H9 (cell line): ENCODE measurements around the gene AMPD2. TPM values are rescaled to one million over a fixed set of nuclear protein-coding genes. Genes with fewer than 3 reads are reported as not detected.

ENCODE experiments used
- DNase-seq: peaks from one replicate; pipeline ENCODE4 v3.0.0-alpha.2; 2017
- H2AFZ ChIP-seq: one replicate; pipeline ENCODE4 v1.6.1; 2013; ENCODE audit warnings: mild to moderate bottlenecking, low read length, control low read depth, moderate library complexity
- H2AK5ac ChIP-seq: 2 replicates; pipeline ENCODE4 v1.6.1; 2013; ENCODE audit warnings: low read length, control low read depth, mixed read lengths; ENCODE audit not compliant: insufficient read length
- H2BK120ac ChIP-seq: one replicate; pipeline ENCODE4 v1.6.1; 2013; ENCODE audit warnings: low read depth, mild to moderate bottlenecking, low read length, control low read depth, inconsistent platforms; ENCODE audit not compliant: poor library complexity, severe bottlenecking
- H2BK12ac ChIP-seq: 2 replicates; pipeline ENCODE4 v1.6.1; 2013; ENCODE audit warnings: low read length, control low read depth, mixed read lengths, low read depth; ENCODE audit not compliant: insufficient read length
- H2BK15ac ChIP-seq: 2 replicates; pipeline ENCODE4 v1.6.1; 2013; ENCODE audit warnings: low read depth, low read length, control low read depth
- H2BK20ac ChIP-seq: one replicate; pipeline ENCODE4 v1.6.1; 2013; ENCODE audit warnings: low read depth, mild to moderate bottlenecking, low read length, control low read depth, inconsistent platforms; ENCODE audit not compliant: poor library complexity, severe bottlenecking
- H2BK5ac ChIP-seq: 2 replicates; pipeline ENCODE4 v1.6.1; 2013; ENCODE audit warnings: low read length, control low read depth, mixed read lengths; ENCODE audit not compliant: insufficient read length
- H3K14ac ChIP-seq: 2 replicates; pipeline ENCODE4 v1.6.1; 2013; ENCODE audit warnings: low read length, control low read depth; ENCODE audit not compliant: insufficient read depth
- H3K18ac ChIP-seq: 2 replicates; pipeline ENCODE4 v1.6.1; 2013; ENCODE audit warnings: low read depth, mild to moderate bottlenecking, mixed read lengths, low read length, control low read depth; ENCODE audit not compliant: insufficient read length
- H3K23ac ChIP-seq: 2 replicates; pipeline ENCODE4 v1.6.1; 2013; ENCODE audit warnings: low read length, control low read depth, mixed read lengths, low read depth; ENCODE audit not compliant: insufficient read length
- H3K23me2 ChIP-seq: 2 replicates; pipeline ENCODE4 v1.6.1; 2013; ENCODE audit warnings: low read depth, mild to moderate bottlenecking, mixed read lengths, low read length, control low read depth; ENCODE audit not compliant: insufficient read length, poor library complexity, severe bottlenecking
- H3K27ac ChIP-seq: 2 replicates; pipeline ENCODE4 v1.5.1; 2013; ENCODE audit warnings: low read length, control low read depth, mixed read lengths, low read depth; ENCODE audit not compliant: insufficient read length
- H3K27me3 ChIP-seq: 2 replicates; pipeline ENCODE4 v1.6.1; 2013; ENCODE audit warnings: low read length, control low read depth, inconsistent platforms; ENCODE audit not compliant: insufficient read depth
- H3K4ac ChIP-seq: 2 replicates; pipeline ENCODE4 v1.6.1; 2013; ENCODE audit warnings: low read depth, mild to moderate bottlenecking, control low read depth, inconsistent platforms, low read length, moderate library complexity
- H3K4me1 ChIP-seq: 2 replicates; pipeline ENCODE4 v1.6.1; 2013; ENCODE audit warnings: low read length, control low read depth, inconsistent platforms; ENCODE audit not compliant: insufficient read depth
- H3K4me2 ChIP-seq: 2 replicates; pipeline ENCODE4 v1.6.1; 2013; ENCODE audit warnings: low read length, control low read depth, mixed read lengths; ENCODE audit not compliant: insufficient read length, insufficient read depth
- H3K56ac ChIP-seq: 2 replicates; pipeline ENCODE4 v1.6.1; 2013; ENCODE audit warnings: low read depth, mild to moderate bottlenecking, mixed read lengths, low read length, control low read depth; ENCODE audit not compliant: insufficient read length
- H3K79me1 ChIP-seq: 2 replicates; pipeline ENCODE4 v1.6.1; 2013; ENCODE audit warnings: low read depth, mild to moderate bottlenecking, moderate library complexity, low read length, control low read depth, inconsistent platforms; ENCODE audit not compliant: insufficient read depth, poor library complexity, severe bottlenecking
- H3K79me2 ChIP-seq: 2 replicates; pipeline ENCODE4 v1.6.1; 2013; ENCODE audit warnings: low read length, control low read depth, inconsistent platforms; ENCODE audit not compliant: insufficient read depth
- H3K9ac ChIP-seq: 2 replicates; pipeline ENCODE4 v1.6.1; 2013; ENCODE audit warnings: low read length, control low read depth, mixed read lengths; ENCODE audit not compliant: insufficient read length; ENCODE audit errors: extremely low read depth
- H3K9me3 ChIP-seq: one replicate; pipeline ENCODE4 v1.6.1; 2013; ENCODE audit warnings: low read depth, low read length, inconsistent platforms; ENCODE audit not compliant: control insufficient read depth
- H3T11ph ChIP-seq: one replicate; pipeline ENCODE4 v1.6.1; 2013; ENCODE audit warnings: mild to moderate bottlenecking, low read length, control low read depth, inconsistent platforms
- H4K20me1 ChIP-seq: one replicate; pipeline ENCODE4 v1.6.1; 2013; ENCODE audit not compliant: control insufficient read depth, insufficient read length, insufficient read depth
- H4K5ac ChIP-seq: 2 replicates; pipeline ENCODE4 v1.6.1; 2013; ENCODE audit warnings: low read depth, mild to moderate bottlenecking, mixed read lengths, low read length, control low read depth; ENCODE audit not compliant: insufficient read length
- H4K8ac ChIP-seq: replicated peaks from 2 replicates; pipeline ENCODE4 v1.6.1; 2013; ENCODE audit warnings: low read length, control low read depth, mixed read lengths, low read depth; ENCODE audit not compliant: insufficient read length
- H4K91ac ChIP-seq: 2 replicates; pipeline ENCODE4 v1.6.1; 2013; ENCODE audit warnings: low read depth, mild to moderate bottlenecking, moderate library complexity, mixed read lengths, low read length, control low read depth; ENCODE audit not compliant: insufficient read length
- H3K27ac Mint-ChIP-seq, 3 experiments: 2 replicates in 2 of 3; 3 replicates in 1 of 3; pipeline ENCODE4 v1.8.0; 2020 to 2021; ENCODE audit warnings: mixed read lengths in 3 of 3, mild to moderate bottlenecking in 1 of 3, moderate library complexity in 1 of 3
- H3K27me3 Mint-ChIP-seq: 2 replicates; pipeline ENCODE4 v1.8.0; 2021; ENCODE audit warnings: low read depth, mild to moderate bottlenecking, moderate library complexity, mixed read lengths
- H3K36me3 Mint-ChIP-seq, 3 experiments: 2 replicates in 2 of 3; 3 replicates in 1 of 3; pipeline ENCODE4 v1.8.0; 2020 to 2021; ENCODE audit warnings: low read depth in 3 of 3, mixed read lengths in 3 of 3; ENCODE audit not compliant: insufficient read depth in 1 of 3
- H3K4me1 Mint-ChIP-seq, 2 experiments: 2 replicates each; pipeline ENCODE4 v1.8.0; 2020; ENCODE audit warnings: mixed read lengths in 2 of 2
- H3K4me3 Mint-ChIP-seq, 2 experiments: 2 replicates in 1 of 2; 3 replicates in 1 of 2; pipeline ENCODE4 v1.8.0; 2020 to 2021; ENCODE audit warnings: mild to moderate bottlenecking in 2 of 2, mixed read lengths in 2 of 2, moderate library complexity in 1 of 2
- H3K9me3 Mint-ChIP-seq, 2 experiments: 2 replicates in 1 of 2; 3 replicates in 1 of 2; pipeline ENCODE4 v1.8.0; 2020; ENCODE audit warnings: mild to moderate bottlenecking in 2 of 2, mixed read lengths in 2 of 2, moderate library complexity in 1 of 2
- CTCF ChIP-seq: fragments of 200-600 bp; sonication (generic); conservative IDR thresholded peaks from 3 replicates; pipeline ENCODE4 v1.8.0; 2021; ENCODE audit warnings: antibody characterized with exemption, mild to moderate bottlenecking
- WGBS: extraction: QIAGEN DNeasy Blood & Tissue Kit; methylation state at CpG from one replicate; pipeline ENCODE4 v1.1.7; 2013; ENCODE audit warnings: missing lambda C conversion rate, low lambda C conversion rate, mixed read lengths; ENCODE audit not compliant: insufficient read length; ENCODE audit errors: extremely low coverage; 5-methylcytosine and 5-hydroxymethylcytosine counted together
- total RNA-seq: library from RNA; stranded (reverse); gene quantifications from 2 replicates; pipeline ENCODE4 v1.2.1, GENCODE V29; 2021

The AMPD2 gene
- total RNA-seq, 1 experiment from 2014 or later: 65.1 TPM

GRCh38 chr1:109595531-109595930 lies 24.1 kb upstream of the AMPD2 start:
- H3K79me1 ChIP-seq: no peaks in the 10 kb centered on the region
- Mint-ChIP-seq H3K4me3 (no peak overlapping the region), H3K36me3 (peaks cover 3 to 30% (median 28%) of the 10 kb centered on the region in 3 experiments; a peak in 5 of 7 replicates), H3K27ac (no peak overlapping the region), H3K9me3 (no peaks in the 10 kb centered on the region), H3K27me3 (no peaks in the 10 kb centered on the region), H3K4me1 (peaks cover 3 to 9% of the 10 kb centered on the region in 2 experiments; a peak in 1 of 4 replicates)
- H2BK5ac ChIP-seq: no peak overlapping the region
- H2AFZ ChIP-seq: no peak overlapping the region
- H3T11ph ChIP-seq: no peak overlapping the region
- H4K8ac ChIP-seq: no peak overlapping the region
- no peak overlapping the region for H2AK5ac ChIP-seq
- no peak overlapping the region for H3K4me2 ChIP-seq
- no peak overlapping the region for H3K23ac ChIP-seq
- no CpG with 5 or more reads among the region's 2 CpGs for WGBS
- no peak overlapping the region for H4K5ac ChIP-seq
- no peaks in the 10 kb centered on the region for H3K23me2 ChIP-seq
- no peak overlapping the region for H2BK120ac ChIP-seq
- H3K9ac ChIP-seq: no peak overlapping the region
- no peaks in the 10 kb centered on the region for H4K20me1 ChIP-seq
- H3K14ac ChIP-seq: no peak overlapping the region
- no peak overlapping the region for H4K91ac ChIP-seq
- no peak overlapping the region for H3K56ac ChIP-seq
- H2BK20ac ChIP-seq: no peak overlapping the region
- H2BK12ac ChIP-seq: no peak overlapping the region
- H3K4ac ChIP-seq: no peak overlapping the region
- no peak overlapping the region for H3K18ac ChIP-seq
- no peak for DNase-seq
- H3K27ac ChIP-seq: no peak overlapping the region
- H3K27me3 ChIP-seq: no peaks in the 10 kb centered on the region
- no peak for TF ChIP-seq CTCF
- no peak overlapping the region for H2BK15ac ChIP-seq
- no peaks in the 10 kb centered on the region for H3K9me3 ChIP-seq
- H3K79me2 ChIP-seq: no peaks in the 10 kb centered on the region
- H3K4me1 ChIP-seq: no peaks in the 10 kb centered on the region
